Stimulated activated naive CD8-positive, alpha-beta T cell treated with anti-CD3 and anti-CD28 coated beads, Interleukin-15, amount 100 ng/mL, for 72 hours (primary cell): ENCODE results near the gene SBF1.
A peak's percentile ranks its signal among the peaks of the same experiment; 100 is the strongest.
"Not testable (repeated sequence)": the region's sequence is repeated elsewhere in the genome, so short reads cannot be mapped to it uniquely, and the experiment has no call there.

ENCODE experiments used
- ATAC-seq: fragments of 150-1000 bp; cut with Tn5 transposase; 2 replicates; pipeline ENCODE4 v1.10.0; 2021; ENCODE audit warnings: mild to moderate bottlenecking, moderate library complexity
- DNase-seq, 2 donors: peaks; one replicate each; pipeline ENCODE4 v3.0.0; 2021 to 2022
- H3K27ac Mint-ChIP-seq, 2 donors: one replicate each; pipeline ENCODE4 v1.8.0; 2022; ENCODE audit warnings: mild to moderate bottlenecking in 2 of 2, mixed read lengths in 2 of 2, moderate library complexity in 2 of 2
- H3K27me3 Mint-ChIP-seq: one replicate; pipeline ENCODE4 v1.8.0; 2022; ENCODE audit warnings: mixed read lengths
- H3K4me1 Mint-ChIP-seq: one replicate; pipeline ENCODE4 v1.8.0; 2022; ENCODE audit warnings: mild to moderate bottlenecking, mixed read lengths
- H3K4me3 Mint-ChIP-seq, 2 donors: one replicate each; pipeline ENCODE4 v1.8.0; 2022; ENCODE audit warnings: mild to moderate bottlenecking in 2 of 2, mixed read lengths in 2 of 2, moderate library complexity in 1 of 2
- H3K9me3 Mint-ChIP-seq, 2 donors: one replicate each; pipeline ENCODE4 v1.8.0; 2022; ENCODE audit warnings: mixed read lengths in 2 of 2

SBF1 gene

GRCh38 chr22:50437511-50438304 is 37.1 kb downstream of the SBF1 start:
- ATAC-seq: no peak

GRCh38 chr22:50436841-50437341 is 37.9 kb downstream of the SBF1 start:
- Mint-ChIP-seq H3K27me3 (no peaks in the 10 kb centered on the region), H3K27ac (peak overlapping the region in 1 of 2 donors; percentile 42), H3K9me3 (no peaks in the 10 kb centered on the region), H3K4me3 (no peak overlapping the region), H3K4me1 (peaks cover 19% of the 10 kb centered on the region)
- ATAC-seq (no peak), DNase-seq (no peak)

More at GRCh38 chr22:50437511-50438304, 37.1 kb downstream of the SBF1 start:
- H3K4me1 Mint-ChIP-seq: peaks cover 25% of the 10 kb centered on the region
- no peak for DNase-seq
- no peaks in the 10 kb centered on the region for H3K27me3 Mint-ChIP-seq
- no peak overlapping the region for H3K4me3 Mint-ChIP-seq
- peak overlapping the region in 1 of 2 donors; percentile 76 for H3K27ac Mint-ChIP-seq
- no peaks in the 10 kb centered on the region for H3K9me3 Mint-ChIP-seq

DNA sequence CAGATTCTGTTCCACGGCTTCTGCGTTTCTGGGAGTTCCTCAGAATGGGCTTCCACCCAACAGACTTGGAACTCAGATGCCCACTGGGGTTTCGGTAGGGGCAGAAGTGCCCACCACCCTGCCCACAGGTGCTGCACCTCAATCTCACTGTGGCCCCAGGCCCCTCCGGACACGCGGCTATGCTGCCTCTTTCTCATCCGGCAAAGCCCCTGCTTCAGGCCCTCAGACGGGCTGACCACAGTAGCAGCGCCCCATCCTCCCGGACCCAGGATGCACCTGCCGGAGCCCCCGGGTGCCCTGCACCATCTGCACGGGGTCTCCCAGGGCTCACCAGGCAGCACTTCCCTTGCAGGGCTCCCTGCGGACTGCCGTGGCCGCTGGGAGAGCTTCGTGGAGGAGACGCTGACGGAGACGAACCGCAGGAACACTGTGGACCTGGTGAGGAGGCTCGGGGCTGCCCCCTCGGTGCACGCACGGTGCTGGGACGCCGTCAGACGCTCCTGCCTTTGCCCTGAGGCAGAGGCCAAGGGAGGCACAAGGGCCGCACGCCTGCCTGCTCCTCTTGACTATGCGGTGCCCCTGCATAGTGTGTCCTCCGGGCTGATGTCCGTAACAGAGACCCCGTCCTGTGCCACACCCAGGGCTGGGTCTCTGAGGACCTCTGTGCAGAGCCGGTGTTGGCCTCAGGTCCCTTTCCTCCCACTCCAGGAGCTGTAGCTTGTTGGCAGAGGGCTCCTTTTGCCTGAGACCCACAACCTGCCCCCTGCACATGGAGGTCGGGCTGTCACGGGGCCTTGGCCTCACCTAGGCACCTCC is 38.6 kb downstream of the SBF1 start:
- ATAC-seq (no peak), DNase-seq (no peak)
- Mint-ChIP-seq H3K27ac (peak overlapping the region in 1 of 2 donors; percentile 63), H3K4me1 (peaks cover 13% of the 10 kb centered on the region), H3K9me3 (no peaks in the 10 kb centered on the region), H3K27me3 (no peaks in the 10 kb centered on the region), H3K4me3 (no peak overlapping the region)

- Mint-ChIP-seq H3K27ac (peak overlapping the region; percentile 65 to 81), H3K4me3 (no peak overlapping the region), H3K27me3 (no peaks in the 10 kb centered on the region), H3K4me1 (peaks cover 8% of the 10 kb centered on the region), H3K9me3 (no peaks in the 10 kb centered on the region)
- no peak for DNase-seq
- ATAC-seq: no peak
These were observed 39.4 kb downstream of the SBF1 start for GRCh38 chr22:50435291-50436014.

- H3K4me3 Mint-ChIP-seq: no peak overlapping the region
- no peak for DNase-seq
- H3K27ac Mint-ChIP-seq: no peak overlapping the region
- peaks cover 4% of the 10 kb centered on the region for H3K4me1 Mint-ChIP-seq
- ATAC-seq: no peak
- H3K27me3 Mint-ChIP-seq: no peaks in the 10 kb centered on the region
- no peaks in the 10 kb centered on the region for H3K9me3 Mint-ChIP-seq
These were observed 40.0 kb downstream of the SBF1 start for GRCh38 chr22:50434849-50435248.

DNA sequence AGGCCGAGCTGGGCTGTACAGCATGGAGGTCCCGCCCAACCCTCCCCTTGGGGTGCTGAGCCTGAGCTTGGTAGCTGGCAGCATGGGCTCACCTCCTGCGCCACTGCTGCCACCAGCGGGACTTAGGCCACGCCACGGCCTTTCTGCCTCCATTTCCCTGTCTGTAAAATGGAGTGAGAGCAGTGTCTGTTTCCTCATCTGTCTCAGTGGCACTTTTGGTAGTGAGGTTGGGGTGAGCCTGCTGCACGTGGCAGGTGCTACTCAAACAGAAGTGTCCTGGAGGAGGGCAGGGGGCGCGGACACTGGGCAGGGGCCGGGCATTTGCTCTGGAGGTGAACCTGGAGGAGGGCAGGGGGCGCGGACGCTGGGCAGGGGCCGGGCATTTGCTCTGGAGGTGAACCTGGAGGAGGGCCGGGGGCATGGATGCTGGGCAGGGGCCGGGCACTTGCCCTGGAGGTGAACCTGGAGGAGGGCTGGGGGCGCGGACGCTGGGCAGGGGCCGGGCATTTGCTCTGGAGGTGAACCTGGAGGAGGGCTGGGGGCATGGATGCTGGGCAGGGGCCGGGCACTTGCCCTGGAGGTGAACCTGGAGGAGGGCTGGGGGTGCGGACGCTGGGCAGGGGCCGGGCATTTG is 41.8 kb downstream of the SBF1 start:
- H3K27ac Mint-ChIP-seq: peak overlapping the region in 1 of 2 donors; percentile 71
- not testable (repeated sequence) for H3K9me3 Mint-ChIP-seq, H3K4me1 Mint-ChIP-seq, DNase-seq, H3K27me3 Mint-ChIP-seq, ATAC-seq, H3K4me3 Mint-ChIP-seq

GRCh38 chr22:50432131-50432876 is 42.5 kb downstream of the SBF1 start:
- Mint-ChIP-seq H3K27me3 (no peaks in the 10 kb centered on the region), H3K4me3 (no peak overlapping the region), H3K4me1 (no peaks in the 10 kb centered on the region), H3K27ac (no peak overlapping the region), H3K9me3 (no peaks in the 10 kb centered on the region)
- DNase-seq (no peak), ATAC-seq (peak; percentile 26)

DNA sequence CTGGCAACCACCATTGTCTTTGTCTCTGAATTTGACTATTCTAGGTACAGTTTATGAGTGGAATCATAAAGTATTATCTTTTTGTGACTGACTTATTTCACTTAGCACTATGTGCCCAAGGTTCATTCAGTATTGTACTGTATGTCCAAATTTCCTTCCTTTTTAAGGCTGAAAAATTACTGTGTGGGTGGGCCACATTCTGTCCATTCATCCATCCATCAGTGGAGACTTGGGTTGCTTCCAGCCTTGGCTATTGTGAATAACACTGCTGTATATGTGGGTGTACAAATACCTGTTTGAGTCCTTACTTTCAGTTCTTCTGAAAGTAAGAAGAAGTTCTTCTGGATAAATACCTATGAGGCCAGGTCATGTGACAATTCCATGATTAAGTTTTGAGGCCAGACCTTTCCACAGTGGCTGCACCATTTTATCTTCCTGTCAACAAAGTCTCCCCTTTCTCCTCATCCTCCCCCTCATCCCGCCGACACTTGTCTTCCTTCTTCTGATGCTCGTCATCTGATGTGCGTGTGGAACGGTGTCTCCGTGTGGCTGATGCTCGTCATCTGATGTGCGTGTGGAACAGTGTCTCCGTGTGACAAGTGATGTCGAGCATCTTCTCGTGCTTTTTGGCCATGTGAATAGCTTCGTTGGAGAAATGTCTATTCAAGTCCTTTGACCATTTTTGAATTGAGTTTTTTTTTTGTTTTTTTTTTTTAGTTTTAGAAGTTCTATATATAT is 49.5 kb downstream of the SBF1 start:
- Mint-ChIP-seq H3K4me3 (no peak overlapping the region), H3K9me3 (no peaks in the 10 kb centered on the region), H3K27me3 (no peaks in the 10 kb centered on the region), H3K27ac (peak overlapping the region in 1 of 2 donors; percentile 21), H3K4me1 (no peaks in the 10 kb centered on the region)
- DNase-seq: no peak
- ATAC-seq: no peak

- Mint-ChIP-seq H3K27ac (no peak overlapping the region), H3K9me3 (no peaks in the 10 kb centered on the region), H3K4me3 (no peak overlapping the region), H3K4me1 (no peaks in the 10 kb centered on the region), H3K27me3 (no peaks in the 10 kb centered on the region)
- DNase-seq (no peak), ATAC-seq (no peak)
These were observed 50.9 kb downstream of the SBF1 start for GRCh38 chr22:50423956-50424355.

GRCh38 chr22:50422961-50423815 is 51.6 kb downstream of the SBF1 start:
- no peak overlapping the region for H3K27ac Mint-ChIP-seq
- DNase-seq (no peak), ATAC-seq (no peak)
- no peaks in the 10 kb centered on the region for H3K4me1 Mint-ChIP-seq
- no peaks in the 10 kb centered on the region for H3K27me3 Mint-ChIP-seq
- H3K4me3 Mint-ChIP-seq: no peak overlapping the region
- H3K9me3 Mint-ChIP-seq: no peaks in the 10 kb centered on the region

DNA sequence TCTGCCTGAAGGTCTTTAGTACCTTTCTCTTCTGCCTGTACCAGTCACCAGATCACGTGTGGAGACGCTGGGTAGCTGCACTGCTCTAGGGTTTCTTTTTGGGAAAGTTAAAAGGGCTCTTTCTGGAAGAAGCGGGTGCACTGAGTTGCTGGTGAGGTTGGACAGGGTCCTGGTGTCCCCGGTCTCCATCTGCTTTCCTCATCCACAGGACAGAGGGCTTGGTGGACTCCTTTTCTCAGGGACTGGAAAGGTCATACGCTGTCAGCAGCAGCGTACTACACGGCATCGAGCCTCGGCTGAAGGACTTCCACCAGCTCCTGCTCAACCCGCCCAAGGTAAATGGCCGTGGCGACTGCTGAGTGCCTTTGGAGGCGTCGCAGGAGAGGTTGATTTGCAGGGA is 52.8 kb downstream of the SBF1 start:
- ATAC-seq: no peak
- Mint-ChIP-seq H3K9me3 (no peaks in the 10 kb centered on the region), H3K27me3 (no peaks in the 10 kb centered on the region), H3K4me3 (no peak overlapping the region), H3K27ac (no peak overlapping the region), H3K4me1 (no peaks in the 10 kb centered on the region)
- DNase-seq: no peak

GRCh38 chr22:50420581-50420980 is 54.3 kb downstream of the SBF1 start:
- Mint-ChIP-seq H3K9me3 (no peaks in the 10 kb centered on the region), H3K27ac (no peak overlapping the region), H3K4me1 (no peaks in the 10 kb centered on the region), H3K4me3 (no peak overlapping the region), H3K27me3 (no peaks in the 10 kb centered on the region)
- ATAC-seq (no peak), DNase-seq (no peak)

DNA sequence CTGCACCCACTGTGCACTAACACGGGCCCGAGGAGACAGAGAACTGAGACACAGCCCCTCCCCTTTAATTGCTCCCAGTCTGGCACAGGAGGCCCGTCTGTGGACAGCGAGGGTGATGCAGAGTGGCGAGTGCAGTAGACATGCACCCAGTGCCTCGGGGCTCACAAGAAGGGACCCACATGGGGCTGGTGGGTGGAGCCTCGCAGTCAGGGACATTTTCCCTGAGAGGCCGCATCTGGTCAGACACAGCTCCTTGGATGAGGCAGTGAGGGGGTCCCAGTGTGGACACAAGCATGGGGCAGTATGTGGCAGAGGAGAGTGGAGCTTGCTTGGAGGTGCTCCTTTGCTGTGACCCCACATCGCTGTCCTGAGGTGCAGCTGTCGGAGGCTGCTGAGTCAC is 54.8 kb downstream of the SBF1 start:
- no peaks in the 10 kb centered on the region for H3K4me1 Mint-ChIP-seq
- no peaks in the 10 kb centered on the region for H3K9me3 Mint-ChIP-seq
- H3K27me3 Mint-ChIP-seq: no peaks in the 10 kb centered on the region
- H3K4me3 Mint-ChIP-seq: no peak overlapping the region
- peak overlapping the region; percentile 29 to 73 for H3K27ac Mint-ChIP-seq
- DNase-seq (no peak), ATAC-seq (no peak)
